ENCODE results near the gene CD72.

- TF ChIP-seq EP300 (IDR thresholded peaks at IDR 0.05) = no peak
- TF ChIP-seq CTCF (IDR thresholded peaks at IDR 0.05) = peak in 1 of 4 experiments; percentile 26
- TF ChIP-seq POLR2AphosphoS5 (IDR thresholded peaks at IDR 0.05) = no peak
Observed at GRCh38 chr9:35646153-35646532, 27.9 kb upstream of the CD72 start.

All from sigmoid colon (tissue), 4 donors.